Pulmonary artery endothelial cell (primary cell): Measurements from ENCODE around the gene DCDC2. TPM values are rescaled to one million over a fixed set of nuclear protein-coding genes. Genes with fewer than 3 reads are reported as not detected.
"Not testable (repeated sequence)": the region's sequence is repeated elsewhere in the genome, so short reads cannot be mapped to it uniquely, and the experiment has no call there.

Experiments
- DNase-seq: peaks from one replicate; pipeline ENCODE4 v3.0.0-alpha.2; 2011; ENCODE audit warnings: low read depth, low spot score
- total RNA-seq: library from RNA; depleted of rRNA; stranded (reverse); fragments of >200 nt; gene quantifications from 2 replicates; pipeline ENCODE4 v1.2.3, GENCODE V29; 2014

Gene DCDC2
- total RNA-seq, 1 donor from 2014 or later: not detected

GRCh38 chr6:24381476-24382219 lies 23.8 kb upstream of the DCDC2 start:
- DNase-seq: no peak

GRCh38 chr6:24378473-24379097 lies 20.7 kb upstream of the DCDC2 start:
- DNase-seq: no peak

- no peak for DNase-seq
These were observed 19.0 kb upstream of the DCDC2 start for GRCh38 chr6:24376871-24377270.

GRCh38 chr6:24374612-24375011 lies 16.8 kb upstream of the DCDC2 start:
- DNase-seq: no peak

GRCh38 chr6:24365103-24365633 lies 7.3 kb upstream of the DCDC2 start:
- not testable (repeated sequence) for DNase-seq

- DNase-seq: not testable (repeated sequence)
These were observed 4.5 kb upstream of the DCDC2 start for GRCh38 chr6:24362363-24362762.

GRCh38 chr6:24359640-24360454 lies 2.0 kb upstream of the DCDC2 start:
- no peak for DNase-seq

GRCh38 chr6:24358219-24358821 lies 461 bp upstream of the DCDC2 start:
- DNase-seq: no peak

- DNase-seq: no peak
These were observed 1.4 kb downstream of the DCDC2 start for GRCh38 chr6:24356310-24356973.

GRCh38 chr6:24355393-24355792 lies 2.5 kb downstream of the DCDC2 start:
- DNase-seq: no peak

GRCh38 chr6:24353861-24354260 lies 4.0 kb downstream of the DCDC2 start:
- no peak for DNase-seq

- no peak for DNase-seq
These were observed 5.4 kb downstream of the DCDC2 start for GRCh38 chr6:24352434-24352833.

GRCh38 chr6:24344976-24345375 lies 12.9 kb downstream of the DCDC2 start:
- no peak for DNase-seq

- no peak for DNase-seq
These were observed 16.6 kb downstream of the DCDC2 start for GRCh38 chr6:24340998-24341938.

- no peak for DNase-seq
These were observed 17.9 kb downstream of the DCDC2 start for GRCh38 chr6:24339932-24340331.

GRCh38 chr6:24334285-24334684 lies 23.6 kb downstream of the DCDC2 start:
- no peak for DNase-seq

- no peak for DNase-seq
These were observed 25.5 kb downstream of the DCDC2 start for GRCh38 chr6:24332317-24332716.

GRCh38 chr6:24330137-24330732 lies 27.6 kb downstream of the DCDC2 start:
- no peak for DNase-seq

- DNase-seq: no peak
These were observed 28.4 kb downstream of the DCDC2 start for GRCh38 chr6:24329451-24329850.

- no peak for DNase-seq
These were observed 28.8 kb downstream of the DCDC2 start for GRCh38 chr6:24329022-24329421.
